Cardiac septum (tissue), 1 donor: Measurements from ENCODE around the gene PPM1K. TPM values are rescaled to one million over a fixed set of nuclear protein-coding genes. Genes with fewer than 3 reads are reported as not detected.
"Not testable (repeated sequence)": the region's sequence is repeated elsewhere in the genome, so short reads cannot be mapped to it uniquely, and the experiment has no call there.

ENCODE experiments used
- DNase-seq: peaks from one replicate; pipeline ENCODE4 v3.0.0-alpha.2; 2020; ENCODE audit warnings: low spot score
- intact Hi-C: fragments of 100-400 bp; cut with DNase I; formaldehyde crosslinking; loops from one replicate; pipeline ENCODE4 v1.14.0; 2022
- long read RNA-seq: library from polyadenylated mRNA; unstranded; transcript quantifications from one replicate; pipeline ENCODE4 v2.0.0, GENCODE V29; 2021
- total RNA-seq: library from RNA; stranded (reverse); fragmentation: NEBNext Ultra II Directional; extraction: Animal tissue kit (Norgen Biotek cat#: 25700); gene quantifications from one replicate; pipeline ENCODE4 v1.2.1, GENCODE V29; 2021
- donor health status: DM: no; HTN: no; CAD: no.

PPM1K gene
- total RNA-seq: 210 TPM
- long read RNA-seq, full-length matches to known transcripts: 215 of 319 reads
- long read RNA-seq, partial matches to known transcripts: 43 of 319 reads
- long read RNA-seq, other reads (novel, unspliced or antisense): 61 of 319 reads

DNA sequence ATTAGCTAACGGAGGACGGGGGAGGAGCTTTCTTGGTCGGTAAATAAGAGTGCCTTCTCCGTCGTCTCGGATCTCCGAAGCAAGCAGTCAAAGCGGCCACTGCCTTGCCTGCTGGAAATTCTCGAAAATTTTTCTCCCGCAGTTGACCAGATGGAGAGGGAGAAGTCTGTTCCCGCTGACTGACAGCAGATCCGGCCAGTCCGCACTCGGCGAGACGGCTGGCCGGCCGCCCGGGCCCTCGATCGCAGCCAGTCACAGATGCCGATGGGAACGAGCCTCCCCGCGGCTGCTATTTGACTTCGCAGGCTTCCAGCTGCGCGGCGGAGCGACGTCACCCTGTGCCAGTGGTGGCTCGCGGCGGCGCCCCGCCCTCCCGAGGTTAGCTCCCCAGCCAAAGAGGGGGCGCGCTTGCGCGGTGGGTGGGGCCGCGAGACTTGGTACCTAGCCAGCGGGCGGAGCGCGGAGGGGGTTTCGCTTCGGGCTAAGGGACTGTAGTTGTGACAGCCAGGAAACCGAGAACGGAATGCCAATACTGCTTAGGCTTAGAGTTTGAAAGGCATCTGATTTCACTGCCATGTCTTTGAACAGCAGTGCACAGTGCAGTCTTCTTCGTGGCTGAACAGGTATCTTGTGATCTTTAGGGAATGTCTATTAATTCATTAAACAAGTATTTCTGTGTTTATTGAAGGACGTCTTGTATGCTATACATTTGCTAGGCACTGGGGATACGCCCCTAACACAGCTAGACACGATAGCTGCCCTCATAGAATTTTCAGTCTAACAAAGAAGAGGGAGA, at the start of gene PPM1K:
Gene PPM1K (minus strand): TSS at position 123 of the 796 bp plus-strand sequence. CDS start 5,978 bp downstream, outside the sequence.
- intact Hi-C loops: loop anchor here (2.0 to 5.0 kb wide), 6 partner anchors 52 to 308 kb away; partner anchors contain the start of genes HERC3, HERC5, PKD2 and PYURF
- peak; percentile 100 for DNase-seq

DNA sequence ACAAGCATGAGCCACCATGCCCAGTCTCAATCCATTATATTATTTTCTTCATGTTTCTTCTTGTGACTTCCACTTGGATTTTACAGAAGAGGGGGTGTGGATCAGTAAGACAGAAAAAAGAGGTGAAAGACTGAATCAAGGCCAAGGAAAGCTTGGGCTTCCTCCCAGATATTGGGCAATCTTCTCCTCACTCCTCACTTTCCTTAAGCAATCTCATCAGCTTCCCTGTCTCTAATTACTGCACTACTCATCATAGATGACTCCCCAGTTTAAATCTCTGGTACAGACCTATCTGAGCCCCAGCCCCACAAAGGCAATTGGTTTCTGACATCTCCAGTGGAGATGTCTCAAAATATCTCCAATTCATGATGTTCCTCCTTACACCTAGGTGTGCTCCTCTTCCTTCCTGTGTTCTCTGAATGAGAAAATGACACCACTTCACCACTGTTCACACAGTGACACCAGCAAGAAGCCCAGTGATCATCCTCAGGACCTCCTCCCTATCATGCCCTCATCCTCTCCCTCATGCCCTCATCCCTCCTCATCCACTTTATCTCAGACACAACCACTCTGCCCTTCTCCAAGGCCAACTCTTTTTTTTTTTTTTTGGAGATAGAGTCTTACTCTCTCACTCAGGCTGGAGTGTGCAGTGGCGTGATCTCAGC, 49.5 kb upstream of the PPM1K start:
- intact Hi-C loops: no loop called here
- DNase-seq: no peak

DNA sequence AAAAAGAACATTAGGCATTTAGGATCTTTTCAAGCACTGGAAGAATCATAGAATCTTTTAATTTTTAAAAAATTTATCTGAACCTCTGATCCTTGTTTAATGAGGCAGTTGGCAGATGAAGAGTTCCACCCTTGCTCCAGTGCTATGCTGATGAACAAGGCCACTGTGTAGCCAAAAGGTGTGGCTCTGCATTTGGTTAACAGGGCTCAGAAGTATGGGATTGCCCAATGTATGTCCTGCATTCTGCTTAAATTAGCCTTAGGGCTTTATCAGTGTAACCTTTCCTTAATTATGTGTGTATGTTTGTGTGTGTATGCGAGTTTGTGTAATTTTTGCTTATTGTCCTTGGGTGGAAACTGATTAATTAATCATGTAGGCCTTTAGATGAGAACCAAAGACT, 43.3 kb upstream of the PPM1K start:
- DNase-seq: no peak
- intact Hi-C loops: no loop called here

DNA sequence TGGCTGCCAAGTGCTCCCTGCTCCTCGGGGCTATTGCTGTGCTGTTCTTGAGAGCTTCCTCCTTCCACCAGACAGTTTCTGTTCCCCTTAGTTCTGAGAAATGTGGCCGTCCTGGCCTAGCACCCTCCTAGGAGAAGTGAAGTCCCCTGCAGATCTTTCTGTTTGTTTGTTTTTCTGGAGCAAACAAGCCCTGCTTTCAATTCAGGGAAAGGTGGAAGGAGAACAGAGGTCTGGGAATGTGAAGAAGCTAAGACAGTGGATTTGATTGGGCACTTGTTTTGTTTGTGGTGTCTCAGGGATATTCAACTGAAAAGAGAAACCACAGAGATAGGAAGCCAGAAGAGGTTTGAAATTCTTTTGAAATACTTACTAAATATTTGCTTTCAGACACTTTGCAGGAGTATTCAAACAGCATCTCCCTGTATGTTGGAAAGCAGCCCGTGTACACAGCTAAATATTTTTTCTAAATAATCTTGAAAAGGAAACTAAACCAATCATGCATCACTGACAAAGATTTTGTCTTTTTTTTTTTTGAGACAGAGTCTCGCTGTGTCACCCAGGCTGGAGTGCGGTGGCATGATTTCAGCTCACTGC, 36.5 kb upstream of the PPM1K start:
- intact Hi-C loops: no loop called here
- no peak for DNase-seq

DNA sequence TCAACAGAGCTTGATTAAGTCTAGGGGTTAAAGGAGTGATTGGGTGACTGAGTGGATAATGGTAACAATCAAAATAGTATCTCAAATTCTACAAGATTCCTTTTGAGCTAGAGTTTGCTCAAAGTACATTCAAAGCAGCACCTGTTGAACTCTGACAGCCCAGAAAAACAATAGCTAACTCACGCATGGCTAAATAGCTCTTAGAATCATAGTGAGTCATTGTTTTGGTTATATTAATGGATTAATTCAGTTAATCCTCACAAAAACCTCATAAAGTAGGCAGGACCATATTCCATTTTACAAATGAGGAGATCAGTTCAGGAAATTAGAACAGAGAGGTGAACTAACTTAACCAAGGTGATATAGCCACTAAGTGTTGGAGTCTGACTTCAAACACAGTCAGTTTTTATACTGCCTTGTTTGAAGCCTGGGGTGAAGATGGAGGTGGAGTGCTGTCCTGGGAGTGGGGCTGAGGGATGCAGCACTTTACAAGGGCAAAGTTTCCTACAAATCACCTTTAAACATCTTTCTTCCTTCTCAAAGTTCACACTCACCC, 35.9 kb upstream of the PPM1K start:
- intact Hi-C loops: no loop called here
- DNase-seq: no peak

DNA sequence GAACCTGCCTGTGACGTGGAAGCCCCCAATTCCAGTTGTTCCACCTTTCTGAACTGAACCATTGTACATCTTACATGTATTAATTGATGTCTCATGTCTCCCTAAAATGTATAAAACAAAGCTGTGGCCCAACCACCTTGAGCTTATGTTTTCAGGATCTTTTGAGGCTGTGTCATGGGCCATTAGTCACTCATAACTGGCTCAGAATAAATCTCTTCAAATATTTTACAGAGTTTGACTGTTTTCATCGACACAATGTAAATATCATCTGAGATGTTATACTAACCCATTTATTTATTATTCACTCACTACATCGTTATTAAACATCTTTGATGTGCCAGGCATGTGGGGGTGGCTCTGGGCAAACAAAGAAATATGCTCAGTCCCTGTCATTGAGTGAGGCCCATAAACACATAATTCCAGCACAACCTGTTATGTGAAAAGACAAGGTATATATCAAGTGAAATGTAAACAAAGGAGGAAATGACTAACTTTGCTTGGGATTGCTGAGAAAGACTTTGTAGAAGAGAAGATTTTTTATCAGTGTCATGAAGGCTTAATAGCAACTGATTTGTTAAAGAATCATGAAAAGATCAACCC, 34.5 kb upstream of the PPM1K start:
- no peak for DNase-seq
- intact Hi-C loops: no loop called here

DNA sequence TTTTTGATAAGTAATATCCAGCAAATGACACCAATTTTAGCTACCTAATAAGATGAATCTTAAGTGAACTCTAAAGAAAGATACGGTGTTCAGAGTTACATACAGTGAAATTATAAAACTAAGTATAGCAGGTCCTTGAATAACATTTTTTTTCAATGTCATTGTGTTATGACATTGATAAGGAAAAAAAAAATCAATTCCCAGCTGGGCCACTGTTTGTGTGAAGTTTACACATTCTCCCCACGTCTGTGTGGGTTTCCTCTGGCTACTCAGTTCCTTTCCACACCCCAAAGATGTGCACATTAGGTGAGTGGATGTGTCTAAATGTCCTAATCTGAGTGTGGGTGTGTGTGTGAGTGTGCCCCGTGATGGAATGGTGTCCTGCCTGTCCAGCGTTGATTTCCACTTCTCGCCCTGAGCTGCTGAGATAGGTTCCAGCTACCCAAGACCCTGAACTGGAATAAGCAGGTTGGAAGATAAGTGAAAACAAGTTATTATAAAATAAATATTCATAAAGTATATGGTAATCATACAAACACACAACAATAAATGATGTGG, 31.2 kb upstream of the PPM1K start:
- intact Hi-C loops: no loop called here

DNA sequence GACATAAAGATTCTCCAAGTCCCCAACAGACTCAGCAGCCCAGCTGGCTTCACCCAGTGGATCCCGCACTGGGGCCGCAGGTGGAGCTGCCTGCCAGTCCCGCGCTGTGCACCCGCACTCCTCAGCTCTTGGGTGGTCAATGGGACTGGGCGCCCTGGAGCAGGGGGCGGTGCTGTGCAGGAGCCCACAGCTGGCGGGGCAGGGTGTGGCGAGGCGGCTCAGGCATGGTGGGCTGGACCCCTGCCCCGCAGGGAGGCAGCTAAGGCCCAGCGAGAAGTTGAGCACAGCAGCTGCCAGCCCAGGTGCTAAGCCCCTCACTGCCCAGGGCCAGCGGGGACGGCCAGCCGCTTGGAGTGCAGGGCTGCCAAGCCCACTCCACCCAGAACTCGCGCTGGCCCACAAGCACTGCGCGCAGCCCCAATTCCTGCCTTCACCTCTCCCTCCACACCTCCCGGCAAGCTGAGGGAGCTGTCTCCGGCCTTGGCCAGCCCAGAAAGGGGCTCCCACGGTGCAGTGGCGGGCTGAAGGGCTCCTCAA, 28.8 kb upstream of the PPM1K start:
- intact Hi-C loops, DNase-seq: not testable (repeated sequence)

More for the DNA sequence above, 31.2 kb upstream of the PPM1K start:
- no peak for DNase-seq

DNA sequence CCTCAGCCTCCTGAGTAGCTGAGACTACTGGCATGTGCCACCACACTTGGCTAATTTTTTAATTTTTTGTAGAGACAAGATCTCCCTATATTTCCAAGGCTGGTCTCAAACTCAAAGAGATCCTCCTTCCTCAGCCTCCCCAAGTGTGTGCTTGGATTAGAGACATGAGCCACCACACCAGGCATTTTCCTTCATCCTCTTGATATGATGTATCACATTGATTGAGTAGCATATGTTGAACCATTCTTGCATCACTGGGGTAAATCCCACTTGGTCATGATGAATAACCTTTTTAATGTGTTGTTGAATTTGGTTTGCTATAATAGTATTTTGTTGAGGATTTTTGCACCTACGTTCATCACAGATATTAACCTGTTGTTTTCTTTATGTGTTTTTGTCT, 24.2 kb upstream of the PPM1K start:
- intact Hi-C loops: no loop called here
- DNase-seq: no peak

DNA sequence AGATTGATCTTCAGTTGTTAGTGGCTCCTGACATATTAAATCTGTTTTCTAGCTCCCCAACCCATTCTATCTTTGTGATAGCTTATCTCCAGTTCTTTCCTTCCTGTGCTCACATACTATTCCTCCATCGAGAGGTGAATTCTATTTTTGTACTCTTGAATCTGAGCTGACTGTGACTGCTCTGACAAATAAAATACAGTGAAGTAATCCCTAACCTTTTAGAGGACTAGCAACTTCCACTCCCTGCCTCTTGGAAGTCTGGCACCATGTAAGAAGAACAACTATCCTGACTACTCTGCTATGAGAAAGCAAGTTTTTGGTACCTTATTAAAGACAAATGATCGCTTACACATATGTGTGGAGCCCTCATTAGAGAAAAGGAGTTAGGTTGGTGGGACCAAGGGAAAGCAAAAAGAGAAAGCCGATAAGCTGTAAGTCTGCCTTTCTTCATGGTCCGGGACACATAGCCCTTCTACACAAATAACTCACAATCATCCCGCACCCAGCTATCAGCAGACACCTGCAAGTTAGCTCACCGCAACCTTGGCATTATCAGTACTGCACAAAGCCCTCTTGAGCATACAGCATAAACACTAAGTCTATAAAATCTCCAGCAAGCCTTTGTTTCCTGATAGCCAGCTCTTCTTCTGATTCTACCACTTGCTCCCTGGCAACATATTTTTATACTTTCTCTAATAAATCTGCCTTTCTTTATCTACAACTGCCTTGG, 13.5 kb upstream of the PPM1K start:
- no peak for DNase-seq
- intact Hi-C loops: loop anchor here (5.0 kb wide), 1 partner anchor 44 kb away; no protein-coding TSS in a partner anchor

DNA sequence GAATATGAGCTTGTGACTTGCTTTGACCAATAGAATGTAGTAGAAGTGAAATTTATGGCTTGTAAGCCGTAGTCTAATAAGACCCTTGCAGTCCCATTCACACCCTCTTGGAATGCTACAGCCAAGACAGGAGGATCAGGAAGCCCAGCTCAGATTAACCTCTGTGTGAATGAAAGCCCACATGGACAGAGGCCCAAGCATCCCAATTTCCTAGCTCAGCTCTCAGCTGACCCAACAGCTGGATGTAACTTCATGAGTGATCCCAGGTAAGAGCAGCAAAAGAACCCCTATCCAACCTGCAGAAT, 12.8 kb upstream of the PPM1K start:
- intact Hi-C loops: loop anchor here (5.0 kb wide), 1 partner anchor 45 kb away; no protein-coding TSS in a partner anchor
- DNase-seq: no peak

DNA sequence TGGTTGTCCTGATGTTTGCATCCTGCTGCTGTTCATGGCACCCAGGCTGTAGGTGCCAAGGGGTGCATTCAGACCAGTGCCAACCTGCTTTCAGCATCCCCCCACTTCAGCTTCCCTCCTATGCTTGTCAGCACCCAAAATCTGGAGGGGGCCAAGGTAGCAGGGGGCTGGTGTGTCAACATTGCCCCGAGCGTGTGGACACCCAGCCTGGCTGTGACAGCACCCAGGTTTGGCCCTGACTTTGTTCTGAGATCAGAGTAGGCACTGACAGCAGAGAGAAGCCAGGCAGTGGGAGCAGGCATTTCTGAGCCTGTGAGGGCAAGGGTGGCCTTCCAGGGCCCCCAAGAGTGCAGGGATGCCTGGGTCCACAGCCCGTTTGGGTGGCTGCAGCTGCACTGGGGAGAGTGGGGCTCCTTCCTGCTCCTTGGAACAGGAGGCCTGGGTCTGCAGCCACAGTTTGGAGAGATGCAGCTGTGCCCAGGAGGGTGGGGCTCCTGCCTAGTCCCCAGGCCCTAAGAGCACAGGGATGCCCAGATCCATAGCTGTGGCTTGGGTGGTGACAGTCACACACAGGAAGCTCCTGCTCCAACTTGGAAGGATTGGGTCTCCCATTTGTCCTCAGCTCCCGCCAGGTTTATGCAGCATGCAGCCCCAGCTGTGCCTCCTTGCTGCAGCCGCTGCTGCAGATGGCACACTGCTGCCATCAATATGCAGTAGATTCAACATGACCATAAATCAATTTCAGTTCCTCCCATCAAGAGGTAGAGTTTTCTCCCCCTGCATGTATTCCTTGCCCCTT, 12.3 kb upstream of the PPM1K start:
- intact Hi-C loops: loop anchor here (5.0 kb wide), 1 partner anchor 46 kb away; no protein-coding TSS in a partner anchor
- DNase-seq: no peak

DNA sequence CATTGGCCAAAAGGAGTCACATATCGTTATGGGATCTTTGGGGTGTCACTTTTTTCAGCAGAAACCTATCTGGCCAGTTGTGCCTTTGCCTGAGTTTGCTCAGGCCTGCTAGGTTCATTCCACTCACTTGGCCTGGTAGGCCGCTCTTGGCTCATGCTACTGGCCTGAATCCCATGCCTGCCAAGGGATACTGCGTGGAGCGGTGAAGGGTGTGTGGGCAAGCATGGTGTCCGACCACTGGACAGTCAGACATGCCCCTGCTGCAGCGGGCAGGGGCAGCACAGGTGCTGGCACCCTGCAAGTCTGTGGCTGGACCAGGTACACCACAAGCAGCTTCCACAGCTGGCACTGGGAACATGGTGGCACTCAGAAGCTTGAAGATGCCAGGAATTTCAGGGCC, 11.3 kb upstream of the PPM1K start:
- no peak for DNase-seq
- intact Hi-C loops: loop anchor here (5.0 kb wide), 1 partner anchor 47 kb away; no protein-coding TSS in a partner anchor

DNA sequence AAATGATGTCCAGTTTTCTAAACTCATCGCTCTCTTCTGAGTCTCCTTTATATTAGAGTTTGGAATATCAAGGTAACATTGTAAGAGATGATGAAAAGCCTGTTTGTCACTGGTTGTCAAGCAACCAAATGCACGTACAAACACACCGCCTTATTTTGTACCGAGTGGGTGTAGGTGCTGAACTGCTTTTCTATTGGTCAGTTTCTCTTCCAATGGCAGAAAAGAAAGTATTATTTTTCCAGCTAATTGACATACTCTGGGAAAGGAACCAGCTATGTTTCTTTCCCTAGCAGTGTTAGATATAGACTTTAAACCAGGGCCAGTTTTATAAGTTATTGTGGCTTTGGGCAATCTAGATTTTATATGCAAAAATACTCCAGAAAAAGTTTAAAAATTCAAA, 6.6 kb upstream of the PPM1K start:
- intact Hi-C loops: no loop called here
- DNase-seq: no peak

DNA sequence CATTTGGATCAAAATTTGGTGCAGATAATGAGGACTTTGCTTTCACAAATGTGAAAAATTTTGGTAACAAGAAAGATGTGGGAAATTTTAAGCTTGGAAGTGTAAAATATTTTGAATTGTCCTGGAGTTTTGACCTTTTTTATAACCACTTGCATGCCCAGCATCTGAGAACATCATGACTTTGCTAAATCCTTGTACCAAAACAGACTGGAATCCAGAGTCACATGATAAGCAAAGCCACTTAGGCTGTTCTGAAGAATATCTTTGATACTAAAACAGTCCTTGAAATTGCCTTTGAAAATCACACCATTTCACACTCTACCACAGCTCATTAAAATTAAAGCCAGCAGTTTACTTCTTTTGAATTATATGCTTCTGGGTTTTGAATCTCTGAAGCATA, 2.5 kb upstream of the PPM1K start:
- no peak for DNase-seq
- intact Hi-C loops: no loop called here

DNA sequence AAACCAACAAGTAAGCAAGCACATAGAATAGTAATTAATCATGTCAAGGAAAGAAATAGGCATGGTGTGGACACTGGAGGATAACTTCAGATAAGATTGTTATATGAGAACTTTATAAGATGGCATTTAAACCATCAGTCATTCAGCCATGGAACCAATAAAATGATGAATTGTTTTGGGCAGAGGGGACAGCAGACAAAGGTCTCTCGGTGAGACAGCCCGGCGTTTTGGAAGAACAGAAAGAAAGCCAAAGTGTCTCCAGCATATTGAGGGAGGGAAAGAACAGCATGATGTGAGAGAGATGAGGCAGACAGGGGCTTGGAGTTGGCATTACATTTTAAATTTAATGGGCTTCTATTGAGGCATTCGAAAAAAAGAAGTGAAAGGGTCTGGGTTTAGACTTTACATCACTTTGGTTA, 883 bp upstream of the PPM1K start:
- DNase-seq: no peak
- intact Hi-C loops: loop anchor here (2.0 kb wide), 1 partner anchor 56 kb away; no protein-coding TSS in a partner anchor

DNA sequence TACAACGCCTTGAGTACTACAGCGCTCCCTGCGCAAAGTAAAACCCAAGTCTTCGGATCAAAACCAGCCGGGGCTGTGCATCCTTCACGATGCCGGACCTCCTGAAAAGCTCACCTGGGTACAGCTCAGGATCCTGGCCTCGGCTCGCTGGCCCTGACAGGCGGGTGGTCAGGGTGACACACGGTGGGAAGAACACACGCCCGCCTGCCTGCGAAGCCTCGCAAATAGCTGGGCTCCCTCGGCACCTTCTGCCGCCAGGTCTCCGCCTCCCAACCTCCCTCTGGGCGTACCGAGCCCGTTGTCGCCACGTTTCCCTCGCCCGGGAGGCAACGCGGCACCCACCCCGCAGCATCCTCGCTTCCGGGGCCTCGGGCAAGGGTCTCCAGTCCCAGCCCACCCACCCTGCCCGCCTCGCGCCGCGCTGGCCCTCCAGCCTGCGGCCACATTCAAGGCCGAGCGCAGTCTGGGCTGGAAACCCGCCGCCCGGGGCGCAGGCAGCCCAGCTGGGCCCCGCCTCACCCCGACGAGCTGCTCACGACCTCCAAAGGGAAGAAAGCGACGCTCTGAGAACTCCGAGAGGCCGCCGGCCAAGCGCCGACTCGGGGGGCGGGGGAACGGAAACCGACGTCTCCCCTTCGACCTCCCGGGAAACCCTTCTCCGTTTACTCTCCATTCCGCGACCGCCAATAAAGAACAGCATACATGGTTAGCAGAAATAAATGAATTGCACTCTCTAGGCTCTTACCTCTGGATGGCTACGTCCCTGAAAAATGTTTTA, 511 bp downstream of the PPM1K start:
- peak; percentile 80 for DNase-seq
- intact Hi-C loops: loop anchor here (2.0 to 5.0 kb wide), 7 partner anchors 52 to 308 kb away; partner anchors contain the start of genes HERC3, HERC5, HERC6 and PKD2
